Peyer's patch (tissue), 4 donors: ENCODE results near the gene TBL2.

Experiments
- POLR2A ChIP-seq, 2 donors: fragments of 450-650 bp; IDR thresholded peaks; one replicate each; pipeline ENCODE4 v1.5.1; 2017; ENCODE audit warnings: antibody characterized with exemption in 2 of 2, mild to moderate bottlenecking in 2 of 2, moderate library complexity in 2 of 2
- TF ChIP-seq, protein P1 (sequence below), 6 experiments: fragments of 450-650 bp in 4 of 6; fragments of 200-600 bp in 2 of 6; sonication (generic) in 1 of 6; IDR thresholded peaks; one replicate each; pipeline ENCODE4 v1.5.1; 2017 to 2019; ENCODE audit warnings: antibody characterized with exemption in 6 of 6, mild to moderate bottlenecking in 3 of 6, moderate library complexity in 1 of 6

DNA sequence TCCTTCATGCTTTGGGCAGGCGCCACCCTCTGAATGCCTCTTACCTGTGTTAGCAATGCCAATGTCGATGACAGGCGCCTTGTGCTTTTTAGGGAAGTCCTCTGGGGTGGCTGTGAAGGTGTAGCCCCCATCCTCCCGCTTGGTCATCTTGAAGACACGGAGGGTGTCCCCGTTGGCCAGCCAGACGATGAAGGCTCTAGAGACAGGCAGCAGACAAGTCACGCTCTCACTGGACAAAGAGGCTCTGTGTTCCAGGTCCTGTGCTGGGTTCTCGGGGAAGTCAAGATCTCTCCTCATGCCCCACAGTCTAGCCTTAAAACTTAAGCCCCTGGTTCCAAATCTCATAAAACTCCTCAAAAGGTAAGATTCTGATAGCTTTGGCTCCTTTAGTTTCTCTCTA lies 5.1 kb downstream of the TBL2 start:
- TF ChIP-seq, protein P1, sequence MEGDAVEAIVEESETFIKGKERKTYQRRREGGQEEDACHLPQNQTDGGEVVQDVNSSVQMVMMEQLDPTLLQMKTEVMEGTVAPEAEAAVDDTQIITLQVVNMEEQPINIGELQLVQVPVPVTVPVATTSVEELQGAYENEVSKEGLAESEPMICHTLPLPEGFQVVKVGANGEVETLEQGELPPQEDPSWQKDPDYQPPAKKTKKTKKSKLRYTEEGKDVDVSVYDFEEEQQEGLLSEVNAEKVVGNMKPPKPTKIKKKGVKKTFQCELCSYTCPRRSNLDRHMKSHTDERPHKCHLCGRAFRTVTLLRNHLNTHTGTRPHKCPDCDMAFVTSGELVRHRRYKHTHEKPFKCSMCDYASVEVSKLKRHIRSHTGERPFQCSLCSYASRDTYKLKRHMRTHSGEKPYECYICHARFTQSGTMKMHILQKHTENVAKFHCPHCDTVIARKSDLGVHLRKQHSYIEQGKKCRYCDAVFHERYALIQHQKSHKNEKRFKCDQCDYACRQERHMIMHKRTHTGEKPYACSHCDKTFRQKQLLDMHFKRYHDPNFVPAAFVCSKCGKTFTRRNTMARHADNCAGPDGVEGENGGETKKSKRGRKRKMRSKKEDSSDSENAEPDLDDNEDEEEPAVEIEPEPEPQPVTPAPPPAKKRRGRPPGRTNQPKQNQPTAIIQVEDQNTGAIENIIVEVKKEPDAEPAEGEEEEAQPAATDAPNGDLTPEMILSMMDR (IDR thresholded peaks at IDR 0.05): no peak
- no peak for TF ChIP-seq POLR2A (IDR thresholded peaks at IDR 0.05)
